HUDEP-2 (cell line): ENCODE data around the gene FKBP5.
A peak's percentile ranks its signal among the peaks of the same experiment; 100 is the strongest.
"Not testable (repeated sequence)": the region's sequence is repeated elsewhere in the genome, so short reads cannot be mapped to it uniquely, and the experiment has no call there.

Experiments
- DNase-seq, 76 experiments: peaks; one replicate each; lab custom pipeline; 2025; ENCODE audit not compliant: unreplicated experiment in 76 of 76; lab: John Stamatoyannopoulos, UW

Gene FKBP5

DNA sequence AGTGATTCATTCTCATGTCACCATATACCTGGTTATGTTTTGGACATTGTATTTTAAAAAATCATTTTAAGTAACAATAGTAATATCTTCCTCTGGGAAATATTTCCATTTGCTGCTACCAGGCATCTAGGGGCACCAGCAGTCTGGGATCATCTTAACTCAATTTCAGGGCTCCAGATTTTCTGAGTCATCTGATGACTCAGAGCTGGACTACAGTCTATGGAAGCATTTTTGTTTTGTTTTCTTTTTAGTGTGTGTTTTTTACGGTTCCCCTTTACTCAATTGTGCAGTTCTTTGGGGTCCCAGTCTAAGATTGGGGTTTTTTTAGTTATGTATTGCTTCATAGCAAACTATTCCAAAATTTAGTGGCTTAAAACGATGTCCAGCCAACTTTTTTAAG lies 5.7 kb upstream of the FKBP5 start:
- DNase-seq: no peak

DNA sequence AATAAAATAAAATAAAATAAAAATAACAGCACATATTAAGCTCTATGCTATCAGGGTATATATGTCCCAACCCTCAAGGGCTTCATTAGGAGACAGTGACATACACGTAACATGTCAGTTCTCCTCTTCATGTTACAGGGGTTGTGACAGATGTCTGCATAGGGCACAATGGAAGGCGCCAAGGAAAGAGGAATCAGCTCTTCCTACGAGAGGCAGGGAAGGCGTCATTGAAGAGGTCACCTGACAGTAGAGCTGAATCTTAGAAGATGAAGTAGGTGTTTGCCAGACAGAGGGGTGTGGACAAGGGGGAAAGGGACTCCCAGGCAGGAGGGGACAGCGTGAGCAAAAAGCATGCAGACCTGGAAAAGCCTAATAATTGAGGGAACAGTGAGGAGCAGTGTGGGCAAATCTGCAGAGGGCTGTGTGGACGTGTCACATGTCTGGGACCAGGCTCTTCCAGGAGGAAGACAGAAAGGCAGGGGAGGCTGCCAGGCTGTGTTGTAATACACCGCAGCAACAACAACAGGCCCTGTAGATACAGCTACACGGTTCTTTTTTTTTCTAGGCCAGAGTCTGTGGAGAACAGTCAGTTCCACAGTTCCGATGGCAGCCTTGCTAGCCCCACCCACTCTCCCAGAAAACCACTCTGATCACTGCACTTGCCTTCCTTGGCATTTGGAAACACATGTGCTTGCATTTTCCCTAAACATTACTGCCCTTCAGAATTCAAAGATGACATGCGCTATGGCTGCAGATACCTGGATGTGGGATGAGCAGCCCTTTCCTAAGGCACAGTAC lies 2.5 kb upstream of the FKBP5 start:
- no peak for DNase-seq

DNA sequence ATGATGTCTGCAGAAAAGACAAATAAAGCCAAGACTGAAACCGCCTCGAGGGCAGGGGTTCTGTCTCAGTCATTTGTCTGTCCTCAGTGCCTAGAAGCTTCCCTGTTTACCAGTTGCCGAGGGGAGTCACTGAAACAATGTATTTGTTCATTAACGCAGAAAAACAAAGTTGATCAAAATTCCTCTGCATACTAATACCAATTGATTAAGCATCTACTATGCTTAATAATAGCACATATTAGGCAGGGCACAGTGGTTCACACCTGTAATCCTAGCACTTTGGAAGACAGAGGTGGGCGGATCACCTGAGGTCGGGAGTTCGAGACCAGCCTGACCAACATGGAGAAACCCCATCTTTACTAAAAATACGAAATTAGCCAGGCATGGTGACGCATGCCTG lies 1.8 kb upstream of the FKBP5 start:
- no peak for DNase-seq

DNA sequence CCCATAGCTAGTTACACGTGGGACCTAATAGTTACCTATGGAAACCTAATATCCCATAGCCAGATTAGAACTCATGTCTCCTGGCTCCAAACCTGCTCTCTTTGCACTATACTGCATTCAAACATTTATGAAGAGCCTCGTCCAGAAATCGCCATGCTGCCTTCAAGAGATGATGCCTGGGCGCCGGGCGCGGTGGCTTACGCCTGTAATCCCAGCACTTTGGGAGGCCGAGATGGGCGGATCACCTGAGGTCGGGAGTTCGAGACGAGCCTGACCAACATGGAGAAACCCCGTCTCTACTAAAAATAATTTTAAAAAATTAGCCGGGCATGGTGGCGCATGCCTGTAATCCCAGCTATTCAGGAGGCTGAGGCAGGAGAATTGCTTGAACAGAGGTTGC lies 1.3 kb upstream of the FKBP5 start:
- not testable (repeated sequence) for DNase-seq

DNA sequence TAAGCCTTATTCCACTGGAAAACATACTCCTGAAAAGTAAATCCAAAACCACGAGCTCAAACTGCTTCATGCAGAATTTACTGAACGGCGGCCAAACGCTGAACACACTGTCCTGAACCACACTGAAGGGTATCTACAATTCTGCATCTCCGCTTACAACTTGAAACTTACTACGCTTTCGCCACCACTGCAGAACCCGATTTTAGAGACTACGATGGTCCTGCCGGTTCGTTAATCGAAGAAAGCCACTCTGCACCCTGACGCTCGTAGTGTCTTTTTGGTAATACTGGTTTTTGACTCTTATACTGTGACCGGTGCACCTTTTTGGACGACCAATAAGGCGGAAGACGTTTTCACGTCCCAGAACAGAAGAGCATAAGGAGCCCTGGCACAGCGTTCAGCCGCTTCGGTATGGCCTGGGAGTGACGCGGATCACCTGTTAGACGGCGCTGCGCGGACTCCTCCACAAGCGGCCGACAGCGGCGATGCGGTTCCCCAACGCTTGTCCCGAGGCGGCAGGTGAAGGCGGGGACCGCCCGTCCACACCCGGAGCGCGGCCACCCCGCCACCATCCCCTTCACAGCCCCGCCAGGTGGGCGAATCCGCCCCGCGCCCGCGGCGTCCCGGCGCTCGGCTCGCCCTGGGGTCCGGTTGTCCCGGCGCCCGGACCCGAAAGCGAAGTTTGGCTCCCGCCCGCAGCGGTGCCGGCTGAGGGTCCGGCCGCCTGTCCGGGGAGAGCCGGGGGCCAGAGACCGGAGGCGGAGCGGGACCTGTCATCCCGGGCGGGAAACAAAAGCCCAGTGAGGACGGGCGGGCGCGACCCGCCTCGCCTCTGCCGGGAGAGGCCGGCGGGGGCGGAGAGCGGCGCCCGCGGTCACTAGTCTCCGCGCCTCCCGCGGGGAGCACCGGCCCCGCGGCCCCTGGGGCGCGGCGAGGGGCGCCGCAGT lies 784 bp downstream of the FKBP5 start:
- peak in 54 of 76 experiments; percentile 26 to 83 (median 59) for DNase-seq

DNA sequence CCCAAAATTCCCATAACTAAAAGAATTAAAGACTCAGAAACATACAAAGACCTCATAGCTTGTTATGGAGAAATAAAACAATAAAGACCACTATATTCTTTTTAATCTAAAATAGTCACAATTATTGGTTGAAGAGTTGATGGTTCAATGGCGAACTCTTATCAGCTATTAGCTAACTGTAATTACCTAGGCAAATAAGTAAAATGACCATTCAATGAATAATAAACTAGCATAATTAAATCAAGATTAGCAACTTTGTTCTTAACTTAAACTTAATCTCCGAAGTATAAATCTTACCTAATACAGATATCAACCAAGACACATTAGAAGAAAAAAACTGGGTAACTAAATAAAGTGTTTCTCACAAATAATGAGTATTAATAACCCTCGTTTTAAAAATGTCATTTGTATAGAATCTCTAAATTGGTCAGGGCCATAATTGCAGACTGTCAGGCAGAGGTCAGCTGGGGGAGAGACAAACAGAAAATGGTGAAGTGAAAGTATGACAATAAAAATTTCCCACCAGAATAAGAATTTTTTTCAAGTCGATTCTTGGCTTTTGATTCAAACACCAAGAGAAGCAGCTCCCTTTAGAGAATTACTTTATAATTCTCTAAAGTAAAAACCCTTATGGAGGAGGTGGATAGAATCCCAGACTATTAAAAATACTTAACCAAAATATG lies 1.7 kb downstream of the FKBP5 start:
- peak in 11 of 76 experiments; percentile 31 to 70 (median 37) for DNase-seq

DNA sequence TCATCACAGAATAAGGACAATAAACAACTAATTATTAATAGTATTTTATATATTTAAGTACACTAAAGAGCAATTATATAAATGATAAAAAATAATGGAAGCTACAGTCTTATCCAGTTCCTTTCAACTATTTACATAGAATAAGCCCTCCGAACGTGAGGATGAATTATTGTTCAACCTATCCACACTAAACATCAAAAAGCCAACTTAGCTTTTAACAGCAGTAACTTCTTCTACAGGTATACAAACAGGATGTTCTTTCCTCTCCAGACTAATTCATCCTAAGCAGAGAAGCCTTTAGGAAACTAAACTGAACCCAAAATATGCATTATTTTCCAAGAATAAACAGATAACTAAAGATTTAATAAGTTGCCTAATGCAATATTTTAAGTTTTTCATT lies 2.3 kb downstream of the FKBP5 start:
- DNase-seq: peak in 9 of 76 experiments; percentile 24 to 58 (median 41)

DNA sequence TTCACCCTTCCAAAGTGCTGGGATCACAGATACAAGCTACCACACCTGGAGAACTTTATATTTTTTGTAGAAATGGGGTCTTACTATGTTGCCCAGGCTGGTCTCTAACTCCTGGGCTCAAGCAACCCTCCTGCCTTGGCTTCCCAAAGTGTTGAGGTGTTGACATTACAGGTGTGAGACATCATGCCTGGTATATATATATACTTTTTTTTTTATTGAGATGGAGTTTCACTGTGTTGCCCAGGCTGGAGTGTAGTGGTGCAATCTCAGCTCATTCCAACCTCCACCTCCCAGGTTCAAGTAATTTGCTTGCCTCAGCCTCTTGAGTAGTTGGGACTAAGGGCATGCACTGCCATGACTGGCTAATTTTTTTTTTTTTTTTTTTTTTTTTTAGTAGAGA lies 5.4 kb downstream of the FKBP5 start:
- DNase-seq: no peak

DNA sequence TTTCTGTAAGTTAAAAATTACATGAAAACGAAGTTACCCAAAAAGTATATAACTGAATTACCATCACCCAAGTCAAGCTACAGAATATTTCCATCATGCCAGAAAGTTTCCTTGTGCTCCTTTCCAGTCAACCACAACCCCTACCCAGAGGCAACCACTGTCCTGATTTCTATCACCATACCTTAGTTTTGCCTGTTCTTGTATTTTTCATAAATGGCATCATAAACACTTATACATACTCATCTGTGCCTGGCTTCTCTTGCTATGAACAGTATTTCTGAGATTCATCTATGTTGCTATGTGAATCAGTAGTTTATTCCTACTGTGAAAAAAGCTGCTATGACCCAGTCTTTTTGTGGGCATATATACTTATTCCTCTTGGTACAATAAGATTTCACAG lies 7.4 kb downstream of the FKBP5 start:
- no peak for DNase-seq

DNA sequence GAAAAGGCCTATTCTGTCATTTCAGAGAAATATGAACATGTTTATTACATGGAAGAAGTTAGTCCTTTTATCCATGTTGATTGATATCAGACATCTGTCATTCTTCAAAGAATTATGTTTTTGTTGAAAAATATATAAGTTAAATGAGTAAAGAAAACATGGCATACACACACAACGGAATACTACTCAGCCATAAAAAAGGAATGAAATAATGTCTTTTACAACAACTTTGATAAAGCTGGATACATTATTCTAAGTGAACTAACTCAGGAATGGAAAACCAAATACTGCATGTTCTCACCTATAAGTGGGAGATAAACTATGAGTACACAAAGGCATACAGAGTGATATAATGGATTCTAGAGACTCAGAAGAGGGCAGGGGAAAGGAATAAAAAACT lies 9.3 kb downstream of the FKBP5 start:
- no peak for DNase-seq

DNA sequence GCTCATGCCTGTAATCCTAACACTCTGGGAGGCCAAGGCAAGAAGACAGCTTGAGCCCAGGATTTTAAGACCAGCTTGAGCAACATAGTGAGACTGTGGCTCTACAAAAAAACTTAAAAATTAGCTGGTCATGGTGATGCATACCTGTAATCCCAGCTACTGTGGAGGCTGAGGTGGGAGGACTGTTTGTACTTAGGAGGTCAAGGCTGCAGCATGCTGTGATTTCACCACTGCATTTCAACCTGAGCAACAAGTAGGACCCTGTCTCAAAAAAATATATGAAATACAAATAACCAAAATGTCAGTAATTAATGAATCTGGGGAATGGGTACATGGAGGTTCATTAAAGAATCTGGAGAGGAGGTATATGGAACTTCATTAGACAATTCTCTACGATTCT lies 9.9 kb downstream of the FKBP5 start:
- no peak for DNase-seq

DNA sequence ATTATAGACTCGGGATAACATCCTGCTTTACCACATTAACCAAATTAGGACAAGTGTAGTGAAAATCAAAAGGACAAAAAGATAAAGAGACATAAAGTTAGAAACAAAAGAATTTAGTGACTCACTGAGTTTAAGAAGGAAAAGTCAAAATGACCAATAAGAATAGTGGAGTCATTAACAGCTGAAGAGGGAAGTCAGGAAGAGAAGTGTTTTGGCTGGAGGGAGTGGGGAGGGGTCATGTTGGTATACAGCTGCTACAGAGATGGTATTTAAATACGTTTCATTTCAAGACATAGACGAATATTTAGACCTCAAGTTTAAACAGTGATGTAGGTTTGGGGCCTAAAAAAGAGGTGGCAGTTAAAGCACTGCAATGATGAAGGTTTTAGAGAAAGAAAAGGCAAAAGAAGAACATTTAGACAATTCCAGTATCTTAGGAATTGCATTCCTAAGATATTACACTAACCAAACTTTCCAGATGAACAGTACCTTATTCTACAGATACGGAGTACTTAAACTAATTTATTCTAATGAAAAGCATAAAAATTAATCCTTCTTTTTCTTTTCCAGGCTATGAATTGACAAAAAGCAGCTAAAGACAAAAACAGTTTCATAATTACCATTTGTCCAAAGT lies 10.6 kb downstream of the FKBP5 start:
- no peak for DNase-seq

DNA sequence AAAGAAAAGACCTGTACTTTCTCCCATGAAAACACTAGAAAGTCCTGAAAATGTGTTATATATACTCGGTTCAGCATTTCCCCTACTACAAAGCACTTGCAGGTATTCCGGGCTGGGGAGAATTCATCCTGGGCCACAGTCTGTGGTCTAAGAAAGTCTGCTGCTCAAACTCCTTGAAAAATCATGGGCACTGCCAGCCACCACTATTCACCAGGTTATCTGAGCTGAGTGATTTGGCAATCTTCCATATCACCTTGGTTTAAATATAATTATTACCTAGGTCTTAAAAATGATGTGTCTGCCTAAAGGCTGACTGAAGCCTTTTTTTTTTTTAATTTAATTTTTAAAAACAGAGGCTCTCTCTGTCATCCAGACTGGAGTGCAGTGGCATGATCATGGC lies 11.3 kb downstream of the FKBP5 start:
- no peak for DNase-seq

DNA sequence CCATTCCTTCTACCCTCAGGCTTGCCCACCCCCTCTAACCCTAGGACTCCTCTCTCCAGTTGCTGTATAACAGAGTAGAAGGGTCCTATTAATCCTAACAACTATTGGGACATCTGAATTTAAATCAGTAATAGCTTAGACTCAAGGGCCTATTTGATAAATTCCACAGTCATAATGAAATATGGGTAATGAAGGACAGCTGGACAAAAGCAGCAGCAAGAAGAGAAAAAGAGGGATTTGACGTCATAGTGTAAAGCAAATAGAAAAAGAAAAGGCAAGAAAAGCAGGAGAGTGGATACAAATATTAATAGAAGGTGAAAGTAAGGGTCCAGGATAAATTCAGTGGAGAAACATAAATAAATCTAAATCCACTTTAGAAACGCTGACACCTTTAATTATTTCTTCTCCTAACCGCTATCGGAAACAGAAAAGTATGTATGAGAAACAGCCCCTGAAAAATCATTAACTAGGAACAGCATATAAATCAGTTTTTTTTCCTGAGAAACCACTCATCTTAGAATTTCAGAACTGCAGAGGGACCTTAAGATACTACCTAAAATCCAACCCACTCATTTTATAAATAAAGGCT lies 12.8 kb downstream of the FKBP5 start:
- no peak for DNase-seq

DNA sequence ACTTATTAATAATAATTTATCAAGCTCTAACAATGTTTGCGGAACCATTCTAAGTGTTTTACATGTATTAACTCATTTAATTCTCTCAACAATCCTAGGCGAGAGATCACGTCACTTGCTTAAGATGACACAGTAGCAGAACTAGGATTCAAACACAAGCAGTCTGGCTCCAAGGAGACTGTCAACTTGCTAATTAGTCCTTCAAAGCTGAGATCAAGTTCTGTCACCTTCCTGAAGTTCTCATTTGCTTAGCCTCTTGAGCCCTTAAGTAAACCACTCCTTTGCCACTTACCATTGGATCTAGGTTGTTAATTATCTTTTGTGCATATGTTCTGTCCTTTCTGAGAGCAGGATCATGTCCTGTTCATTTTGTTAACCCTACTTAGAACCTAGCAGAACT lies 14.1 kb downstream of the FKBP5 start:
- DNase-seq: no peak

DNA sequence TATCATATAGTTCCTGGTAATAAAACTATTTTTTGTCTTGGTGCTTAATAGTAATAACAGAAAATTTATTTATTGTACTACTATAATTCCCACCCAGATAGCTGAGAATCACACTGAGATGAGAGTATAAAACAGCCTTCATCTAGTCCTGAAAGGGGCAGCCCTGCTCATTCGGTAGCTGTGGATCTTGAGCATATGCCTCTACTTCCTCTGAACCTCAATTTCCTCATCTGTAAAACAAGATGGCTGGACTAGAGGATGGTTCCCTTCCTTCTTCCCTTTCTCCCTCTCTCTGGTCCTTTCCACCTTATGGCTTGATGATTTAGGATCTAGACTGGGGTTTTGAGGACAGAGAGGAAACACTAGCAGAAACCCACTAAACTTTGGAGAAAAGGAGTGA lies 15.0 kb downstream of the FKBP5 start:
- no peak for DNase-seq

DNA sequence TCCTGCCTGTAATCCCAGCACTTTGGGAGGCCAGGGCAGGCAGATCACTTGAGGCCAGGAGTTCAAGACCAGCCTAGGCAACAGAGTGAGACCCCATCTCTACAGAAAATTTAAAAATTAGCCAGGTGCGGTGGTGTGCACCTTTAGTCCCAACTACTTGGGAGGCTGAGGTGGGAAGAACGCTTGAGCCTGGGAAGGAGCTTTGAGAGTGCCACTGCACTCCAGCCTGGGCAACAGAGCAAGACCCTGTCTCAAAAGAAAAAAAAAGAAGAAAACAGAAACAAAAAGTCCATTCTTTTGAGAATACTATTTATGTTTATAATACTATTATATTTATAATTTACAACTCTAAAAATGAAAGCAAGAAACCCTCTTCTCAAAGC lies 15.4 kb downstream of the FKBP5 start:
- not testable (repeated sequence) for DNase-seq

DNA sequence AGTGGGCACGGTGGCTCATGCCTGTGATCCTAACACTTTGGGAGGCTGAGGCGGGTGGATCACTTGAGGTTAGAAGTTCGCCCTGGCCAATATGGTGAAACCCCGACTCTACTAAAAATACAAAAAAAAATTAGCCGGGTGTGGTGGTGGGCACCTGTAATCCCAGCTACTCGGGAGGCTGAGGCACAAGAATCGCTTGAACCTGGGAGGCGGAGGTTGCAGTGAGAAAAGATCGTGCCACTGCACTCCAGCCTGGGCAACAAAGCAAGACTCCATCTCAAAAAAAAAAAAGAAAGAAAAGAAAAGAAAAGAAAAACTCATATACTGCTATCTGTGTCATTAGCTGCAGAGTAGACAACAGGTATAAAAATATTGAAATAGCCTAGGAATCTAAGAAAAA lies 18.3 kb downstream of the FKBP5 start:
- not testable (repeated sequence) for DNase-seq

DNA sequence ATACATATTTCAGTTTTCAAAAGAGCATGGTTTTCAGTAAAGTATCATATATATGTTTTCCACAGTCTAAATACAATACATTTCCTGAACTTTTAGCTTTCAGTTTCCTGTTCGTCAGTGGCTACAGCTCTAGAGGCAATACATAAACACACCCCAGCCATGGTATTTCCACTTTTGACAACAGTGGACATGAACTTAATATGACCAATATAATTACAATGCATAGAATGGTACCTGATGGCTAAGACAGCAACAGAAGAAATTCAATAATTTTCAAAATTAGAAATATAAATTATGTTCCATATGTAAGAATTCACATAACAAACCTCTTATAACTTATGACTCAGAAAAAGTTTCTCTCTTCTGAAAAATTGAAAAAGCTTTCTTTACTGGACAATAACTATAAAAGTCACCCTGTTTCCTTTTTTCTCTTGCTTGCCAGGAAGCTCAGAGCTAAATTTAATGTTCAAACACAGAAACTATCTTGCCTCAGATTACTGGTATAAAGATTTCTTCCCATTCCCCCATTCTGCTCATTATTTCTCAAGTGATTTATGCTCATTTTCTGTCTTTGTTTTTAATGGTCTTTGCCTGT lies 19.2 kb downstream of the FKBP5 start:
- DNase-seq: no peak
